ENCODE measurements around the gene RBMS1.
"Not testable (repeated sequence)": the region's sequence is repeated elsewhere in the genome, so short reads cannot be mapped to it uniquely, and the experiment has no call there.

Gene RBMS1

DNA sequence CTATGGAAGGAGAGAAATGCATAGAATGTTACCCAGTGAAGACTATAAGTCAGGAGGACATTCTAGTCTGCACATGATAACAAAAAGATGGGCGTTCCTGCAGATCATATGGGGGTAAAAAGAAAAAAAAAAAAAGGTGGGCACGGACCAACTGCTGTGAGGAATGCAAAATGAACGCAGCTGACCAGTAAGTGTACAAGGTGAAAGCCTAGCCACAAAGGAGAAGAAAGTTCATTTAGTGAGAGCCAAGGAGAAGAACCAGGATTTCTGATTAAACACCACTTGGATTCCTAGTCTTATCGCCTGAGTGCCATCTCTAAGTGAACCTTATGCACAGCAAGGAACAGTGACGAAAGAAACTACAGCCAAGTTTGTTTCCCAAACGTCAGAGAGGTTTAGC lies 26.5 kb downstream of the RBMS1 start:
- DNase-seq: no peak

DNA sequence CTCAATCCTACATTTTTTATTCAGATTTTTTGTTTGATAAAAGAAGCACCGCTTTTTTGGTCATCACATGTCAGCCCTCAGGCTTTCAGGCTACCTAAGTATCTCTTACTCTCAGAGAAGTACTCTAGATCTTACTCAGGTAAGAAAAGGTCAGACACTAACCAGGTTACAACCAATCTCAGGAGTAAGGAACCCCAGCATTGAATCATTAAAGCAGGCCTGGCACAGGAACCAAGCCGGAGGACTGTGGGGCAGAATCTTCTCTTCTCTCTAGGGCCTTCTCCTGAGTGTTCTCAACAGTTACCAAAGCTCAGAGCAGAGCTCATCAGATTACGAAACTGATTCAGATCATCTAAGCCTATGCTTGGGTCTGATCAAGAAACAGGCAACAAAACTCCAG lies 28.2 kb downstream of the RBMS1 start:
- no peak for DNase-seq

DNA sequence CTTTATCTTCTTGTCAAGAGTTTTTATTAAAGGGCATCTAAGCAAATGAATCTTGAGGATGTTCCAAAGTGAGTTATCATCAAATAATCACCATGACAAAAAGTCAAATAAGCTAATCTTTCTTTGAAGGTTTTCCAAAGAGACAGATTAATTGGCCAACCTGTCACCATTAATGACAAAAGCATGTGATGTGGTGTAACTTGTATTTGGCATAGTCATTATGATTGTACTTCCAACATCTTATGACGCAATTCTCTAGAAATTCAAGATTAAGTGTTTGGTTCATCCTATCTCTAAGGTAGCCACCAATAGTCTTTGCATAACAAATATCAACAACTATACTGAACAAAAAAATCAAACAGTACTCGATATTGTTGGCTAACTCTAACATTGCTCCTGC lies 28.6 kb downstream of the RBMS1 start:
- DNase-seq: no peak

DNA sequence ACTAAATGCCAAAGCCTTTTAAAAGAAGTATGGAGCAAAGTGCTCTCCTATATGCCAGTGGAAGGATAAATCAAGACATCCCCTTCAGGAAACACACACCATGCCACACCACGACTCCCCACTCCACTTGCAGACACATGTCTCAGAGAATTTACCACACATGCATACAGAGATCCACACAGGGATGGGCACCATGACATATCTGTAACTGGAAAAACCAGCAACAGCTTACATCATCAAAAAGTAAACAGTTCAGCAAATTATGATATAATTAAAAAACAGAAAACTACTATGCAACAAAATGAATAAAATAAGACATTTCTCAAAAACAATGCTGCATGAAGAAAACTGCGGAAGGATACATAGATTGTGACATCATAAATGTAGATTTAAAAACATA lies 29.6 kb downstream of the RBMS1 start:
- DNase-seq: no peak

DNA sequence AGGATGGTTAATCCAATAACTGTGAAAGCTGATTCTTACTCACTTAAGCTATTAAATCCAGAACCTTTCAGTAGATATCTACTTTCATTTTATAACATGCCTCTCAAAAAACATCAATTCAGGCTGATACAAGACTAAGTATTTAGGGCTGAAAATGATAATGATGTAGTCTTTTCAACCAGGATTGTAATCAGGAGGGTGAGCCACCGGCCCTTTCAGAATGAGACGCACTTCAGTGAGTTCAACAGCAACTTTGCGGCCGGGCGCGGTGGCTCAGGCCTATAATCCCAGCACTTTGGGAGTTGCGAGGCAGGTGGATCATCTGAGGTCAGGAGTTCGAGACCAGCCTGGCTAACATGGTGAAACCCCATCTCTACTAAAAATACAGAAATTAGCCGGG lies 30.4 kb downstream of the RBMS1 start:
- DNase-seq: no peak

DNA sequence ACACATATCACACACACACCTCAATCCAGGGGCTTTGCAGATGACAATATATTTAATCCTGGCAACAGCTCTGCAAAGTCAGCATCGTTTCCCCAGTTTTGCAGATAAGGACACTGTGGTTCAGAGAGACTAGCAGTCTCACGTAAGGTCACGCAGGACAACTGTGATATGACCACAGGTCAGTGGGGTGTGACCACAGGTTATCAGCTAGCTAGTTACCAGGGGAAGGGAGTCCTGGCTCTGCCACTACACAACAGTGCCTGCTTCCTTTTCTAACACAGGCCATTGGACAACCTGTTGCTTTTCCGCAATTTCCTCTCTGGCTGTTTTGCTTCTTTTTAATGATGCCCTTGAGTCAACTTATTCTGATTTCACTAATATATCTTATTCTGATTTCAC lies 33.3 kb downstream of the RBMS1 start:
- DNase-seq: no peak

DNA sequence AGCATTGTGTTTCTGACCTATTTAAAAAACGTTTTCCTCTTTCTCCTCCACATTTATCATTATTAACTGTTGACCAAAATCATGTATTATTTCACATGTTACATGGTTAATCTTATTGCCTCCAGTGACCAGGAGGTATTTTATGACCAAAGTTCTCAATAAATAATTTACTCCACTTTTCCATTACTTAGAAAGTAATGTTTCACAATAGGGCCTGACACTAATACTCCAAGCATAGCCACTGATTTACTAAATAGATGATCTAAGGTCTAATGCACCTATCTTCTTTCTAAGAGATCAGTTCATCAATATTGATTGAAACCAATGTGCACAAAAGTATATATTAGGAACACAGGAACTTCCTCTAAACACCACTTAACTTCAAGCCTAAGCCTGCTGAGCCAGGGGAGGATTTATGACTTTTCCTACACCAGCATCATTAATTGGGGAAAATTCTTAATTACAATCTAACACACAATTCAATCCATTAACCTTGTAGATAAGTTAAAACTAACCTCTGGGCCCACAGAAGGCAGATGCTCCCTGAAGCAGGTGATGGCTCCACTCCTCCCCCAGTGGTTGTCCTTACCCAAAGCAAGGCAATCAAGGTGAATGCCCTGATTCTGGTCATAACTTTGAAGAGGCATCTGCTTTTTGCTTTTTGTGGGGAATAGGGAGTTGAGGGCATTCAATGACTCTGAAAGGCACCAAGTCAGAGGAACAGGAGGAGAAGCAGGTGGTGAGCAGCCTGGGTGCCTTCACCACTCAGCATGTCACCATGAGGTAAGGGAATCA lies 33.9 kb downstream of the RBMS1 start:
- DNase-seq: no peak

DNA sequence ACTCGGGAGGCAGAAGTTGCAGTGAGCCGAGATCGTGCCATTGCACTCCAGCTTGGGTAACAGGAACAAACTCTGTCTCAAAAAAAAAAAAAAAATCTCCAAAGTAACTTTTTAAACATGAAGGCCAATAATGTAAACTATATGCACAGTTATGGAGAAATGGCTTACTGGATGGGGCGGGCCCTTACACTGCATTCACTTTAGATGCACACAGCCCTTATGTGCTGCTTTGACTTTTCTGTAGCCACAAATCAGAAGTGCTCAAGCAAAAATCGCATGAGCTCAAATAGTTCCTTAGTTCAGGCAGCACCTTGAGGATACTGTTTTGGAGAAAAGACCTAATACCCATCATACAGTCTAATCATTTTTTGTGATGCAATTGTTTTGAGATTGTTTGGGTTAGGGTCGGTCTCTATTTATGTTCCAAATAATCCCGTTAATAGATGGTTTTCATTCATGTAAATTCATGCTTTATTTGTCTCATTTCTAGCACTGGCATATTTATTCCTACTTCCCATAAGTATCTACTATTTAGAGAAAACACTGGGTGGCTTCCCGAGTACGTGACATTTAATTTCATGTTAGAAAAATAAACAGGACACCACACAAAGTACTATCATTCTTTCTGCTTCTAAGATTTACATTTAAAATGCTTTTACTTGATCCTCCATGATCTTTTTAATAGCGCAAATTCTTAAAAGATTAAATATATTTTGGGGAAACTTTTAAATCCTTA lies 34.7 kb downstream of the RBMS1 start:
- DNase-seq: no peak

DNA sequence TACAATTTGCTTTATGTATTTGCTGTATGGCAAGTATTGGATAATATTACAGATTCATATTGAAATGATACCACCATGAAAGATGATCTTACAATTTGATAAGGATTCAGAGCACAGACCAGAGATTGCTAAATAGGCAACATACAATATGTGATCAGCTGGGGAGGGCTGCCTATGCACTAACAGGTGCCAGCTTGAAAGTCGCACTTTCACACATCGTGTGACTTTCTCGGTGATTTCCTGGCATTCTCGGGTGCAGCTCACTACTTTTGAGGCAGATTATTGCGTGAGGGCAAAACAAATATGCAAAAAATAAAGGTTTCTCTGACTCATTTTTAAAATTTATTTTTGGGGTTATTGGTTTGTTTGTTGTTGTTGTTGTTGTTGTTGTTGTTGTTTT lies 36.0 kb downstream of the RBMS1 start:
- DNase-seq: no peak

DNA sequence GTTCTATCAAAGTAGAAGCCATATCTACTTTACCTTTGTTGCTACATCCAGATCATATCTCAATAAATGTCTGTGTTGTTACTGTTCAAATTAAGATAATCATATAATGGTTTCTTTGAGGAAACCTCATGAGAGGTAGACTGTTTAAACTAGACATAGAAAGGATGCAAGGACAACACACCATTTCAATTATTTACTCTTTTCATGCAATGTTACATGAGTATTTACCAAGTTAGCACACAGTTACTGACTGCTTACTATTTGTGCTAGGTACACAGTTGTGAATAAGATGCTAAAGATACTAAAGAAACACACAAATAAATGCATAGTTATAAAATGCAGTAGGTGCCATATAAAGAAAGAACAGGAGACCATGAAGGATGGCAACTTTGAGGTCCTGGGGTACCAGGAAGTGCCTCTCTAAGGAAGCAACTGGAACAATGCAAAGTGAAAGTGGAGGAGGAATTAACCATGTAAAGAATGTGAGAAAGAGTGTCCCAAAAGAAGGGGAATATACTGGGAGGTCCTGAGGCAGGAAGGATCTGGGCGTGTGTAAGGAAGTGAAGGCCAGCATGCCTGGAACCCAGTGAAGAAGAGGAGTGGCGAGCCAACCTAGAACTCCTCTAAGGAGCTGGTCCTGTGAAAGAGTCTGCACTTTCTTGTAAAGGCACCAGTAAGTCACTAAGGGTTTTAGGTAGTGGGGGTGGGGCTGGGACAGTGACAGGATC lies 39.4 kb downstream of the RBMS1 start:
- no peak for DNase-seq

DNA sequence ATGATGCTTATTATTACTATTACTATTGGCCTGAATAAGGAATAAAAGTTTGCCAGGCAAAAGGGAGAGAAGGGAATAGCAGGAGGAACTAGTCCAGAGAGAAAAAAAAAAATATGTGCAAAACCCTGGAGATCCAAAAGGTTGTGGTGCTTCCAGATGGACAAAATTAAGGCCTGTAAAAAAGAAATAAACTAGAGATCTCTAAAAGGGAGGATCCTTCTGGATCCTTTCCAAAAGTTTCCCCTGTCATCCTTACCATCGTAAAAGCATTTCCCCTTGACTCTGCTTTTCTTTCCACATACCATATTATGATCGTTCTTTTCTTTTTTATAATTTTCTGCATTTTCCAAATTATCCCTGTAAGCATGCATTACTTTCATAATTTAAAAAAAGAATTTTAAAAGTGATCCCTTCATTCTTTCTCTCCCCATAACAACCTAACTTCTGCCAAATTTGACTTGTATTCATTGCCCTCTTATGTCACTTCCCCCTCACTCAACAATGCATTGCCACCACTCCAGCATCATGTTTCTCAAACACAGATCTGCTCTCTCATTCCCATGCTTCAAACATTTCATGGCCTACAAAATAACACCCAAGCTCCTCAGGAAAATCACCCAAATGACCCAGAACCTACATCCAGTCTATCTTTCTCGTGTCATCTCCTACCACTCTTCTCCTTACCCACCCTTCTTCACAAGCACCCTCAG lies 40.3 kb downstream of the RBMS1 start:
- DNase-seq: no peak

DNA sequence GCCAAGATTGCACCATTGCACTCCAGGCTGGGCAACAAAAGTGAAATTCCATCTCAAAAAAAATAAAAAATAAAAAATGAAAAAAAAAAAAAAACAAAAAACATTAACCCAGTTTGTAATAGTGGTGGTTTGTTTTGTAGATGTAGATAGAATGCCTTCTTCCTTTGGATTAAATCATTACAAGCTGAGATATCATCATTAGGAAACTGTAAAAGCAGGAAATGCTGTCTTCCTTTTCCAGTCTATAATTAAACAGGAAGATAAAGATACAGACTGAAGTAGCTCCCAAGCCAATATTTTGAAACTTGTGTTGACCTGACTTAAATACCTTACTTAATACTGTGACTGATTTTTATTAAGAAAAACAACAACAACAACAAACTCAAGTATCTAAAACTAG lies 43.1 kb downstream of the RBMS1 start:
- no peak for DNase-seq

DNA sequence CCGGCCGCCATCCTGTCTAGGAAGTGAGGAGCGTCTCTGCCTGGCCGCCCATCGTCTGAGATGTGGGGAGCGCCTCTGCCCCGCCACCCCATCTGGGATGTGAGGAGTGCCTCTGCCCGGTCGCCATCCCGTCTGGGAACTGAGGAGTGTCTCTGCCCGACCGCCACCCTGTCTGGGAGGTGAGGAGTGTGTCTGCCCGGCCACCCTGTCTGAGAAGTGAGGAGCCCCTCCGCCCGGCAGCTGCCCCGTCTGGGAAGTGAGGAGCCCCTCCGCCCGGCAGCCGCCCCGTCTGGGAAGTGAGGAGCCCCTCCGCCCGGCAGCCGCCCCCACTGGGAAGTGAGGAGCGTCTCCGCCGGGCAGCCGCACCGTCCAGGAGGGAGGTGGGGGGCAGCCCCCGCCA lies 44.8 kb downstream of the RBMS1 start:
- DNase-seq: not testable (repeated sequence)

DNA sequence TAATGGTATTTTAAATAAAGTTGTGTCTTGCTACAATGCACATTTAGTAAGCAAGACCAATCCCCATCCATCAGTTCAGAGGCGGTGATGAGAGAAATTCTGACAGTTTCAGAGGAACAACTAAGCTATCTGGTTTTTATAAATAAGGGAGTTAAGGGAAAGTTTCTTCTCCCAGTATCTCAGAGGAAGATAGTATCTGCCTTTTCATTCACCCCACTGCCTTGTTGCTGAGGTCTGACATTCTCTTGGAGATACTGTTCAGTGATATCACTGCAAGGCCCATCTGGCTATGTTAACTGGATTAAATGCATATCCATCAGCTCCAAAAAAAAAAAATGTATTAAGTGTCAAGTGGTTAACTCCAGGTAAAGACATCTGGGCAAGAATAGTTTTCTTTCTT lies 47.9 kb downstream of the RBMS1 start:
- no peak for DNase-seq

DNA sequence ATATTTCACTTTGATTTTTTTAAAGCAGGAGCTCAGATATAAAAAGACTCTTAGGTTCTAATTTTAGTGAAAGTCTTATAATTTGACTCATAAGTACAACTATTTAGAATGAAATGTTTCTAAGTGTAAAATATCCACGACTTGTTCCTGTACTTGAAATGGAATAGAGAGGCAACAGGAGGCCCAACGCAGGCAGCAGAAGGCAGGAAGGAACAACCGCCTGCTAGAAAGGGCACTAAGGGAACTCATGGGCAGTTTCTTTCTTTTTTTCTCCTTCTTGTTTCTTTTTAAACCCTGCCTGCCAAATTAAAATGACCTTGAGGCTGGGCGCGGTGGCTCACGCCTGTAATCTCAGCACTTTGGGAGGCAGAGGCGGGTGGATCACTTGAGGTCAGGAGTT lies 51.0 kb downstream of the RBMS1 start:
- DNase-seq: no peak

DNA sequence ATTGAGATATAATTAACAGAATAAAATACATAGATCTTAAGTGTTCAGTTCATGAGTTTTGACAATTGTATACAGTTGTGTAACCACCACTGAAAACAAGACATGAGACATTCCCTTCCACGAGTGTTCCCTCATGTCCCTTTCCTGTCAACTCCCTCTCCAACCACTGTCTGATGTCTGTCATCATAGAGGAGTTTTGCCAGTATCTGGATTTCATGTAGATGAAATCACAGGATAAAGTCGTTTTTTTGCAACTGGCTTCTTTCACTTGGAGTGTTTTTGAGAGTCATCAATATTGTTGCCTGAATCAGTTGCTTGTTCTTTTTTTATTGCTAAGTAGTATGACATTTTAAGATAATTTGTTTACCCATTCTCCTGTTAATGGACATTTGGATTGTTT lies 52.7 kb downstream of the RBMS1 start:
- DNase-seq: no peak

DNA sequence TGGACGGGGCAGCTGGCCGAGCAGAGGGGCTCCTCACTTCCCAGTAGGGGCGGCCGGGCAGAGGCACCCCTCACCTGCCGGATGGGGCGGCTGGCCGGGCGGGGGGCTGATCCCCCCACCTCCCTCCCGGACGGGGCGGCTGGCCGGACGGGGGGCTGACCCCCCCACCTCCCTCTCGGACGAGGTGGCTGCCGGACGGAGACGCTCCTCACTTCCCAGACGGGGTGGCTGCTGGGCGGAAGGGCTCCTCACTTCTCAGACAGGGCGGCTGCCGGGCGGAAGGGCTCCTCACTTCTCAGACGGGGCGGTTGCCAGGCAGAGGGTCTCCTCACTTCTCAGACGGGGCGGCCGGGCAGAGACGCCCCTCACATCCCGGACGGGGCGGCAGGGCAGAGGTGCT lies 54.6 kb downstream of the RBMS1 start:
- not testable (repeated sequence) for DNase-seq

DNA sequence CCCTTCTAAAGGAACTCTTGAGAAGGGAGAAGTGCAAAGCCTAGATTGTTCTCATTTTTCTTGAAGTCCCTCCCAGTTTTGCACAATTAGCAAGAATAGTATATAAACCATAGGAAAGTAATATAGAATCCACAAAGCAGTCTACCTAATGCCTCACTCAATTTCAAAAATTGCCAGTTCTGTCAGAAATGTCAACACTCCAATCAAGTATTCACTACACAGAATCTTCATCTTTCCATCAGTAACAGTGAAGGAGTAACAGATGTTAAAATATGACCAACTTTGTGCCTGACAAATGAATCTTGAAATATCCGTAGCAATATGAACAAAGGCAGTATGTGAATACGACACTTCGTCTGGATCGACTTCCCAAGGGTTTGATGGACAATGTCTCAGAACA lies 56.3 kb downstream of the RBMS1 start:
- no peak for DNase-seq

DNA sequence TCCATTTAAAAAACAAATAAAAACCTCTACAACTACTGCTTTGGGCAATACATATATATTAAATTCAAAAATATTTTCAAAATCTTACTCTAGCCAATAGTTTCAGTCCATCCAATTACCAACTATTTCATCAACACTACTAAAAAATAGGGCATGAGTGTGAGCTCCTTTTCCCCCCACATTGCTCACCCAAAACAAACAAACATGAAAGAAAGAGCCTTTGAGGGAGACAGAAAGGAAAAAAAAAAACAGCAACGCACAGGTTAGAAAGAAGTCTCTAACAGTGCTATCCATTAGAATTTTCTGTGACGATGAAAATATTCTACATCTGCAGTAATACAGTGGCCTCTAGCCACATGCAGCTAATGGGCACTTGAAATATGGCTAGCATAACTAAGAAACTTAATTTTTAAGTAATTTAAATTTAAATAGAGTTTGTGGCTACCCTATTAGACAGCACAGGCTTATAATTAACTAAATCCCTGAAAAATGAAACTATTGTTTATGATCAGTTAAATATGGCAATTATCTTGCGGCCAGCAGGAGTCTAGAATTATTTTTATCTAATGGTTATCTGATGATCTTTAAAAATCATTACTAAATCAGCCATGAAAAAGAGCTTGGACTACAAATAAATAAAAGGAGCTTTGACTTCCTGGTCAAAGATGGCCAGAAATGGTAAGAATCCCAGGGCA lies 59.2 kb downstream of the RBMS1 start:
- DNase-seq: no peak

DNA sequence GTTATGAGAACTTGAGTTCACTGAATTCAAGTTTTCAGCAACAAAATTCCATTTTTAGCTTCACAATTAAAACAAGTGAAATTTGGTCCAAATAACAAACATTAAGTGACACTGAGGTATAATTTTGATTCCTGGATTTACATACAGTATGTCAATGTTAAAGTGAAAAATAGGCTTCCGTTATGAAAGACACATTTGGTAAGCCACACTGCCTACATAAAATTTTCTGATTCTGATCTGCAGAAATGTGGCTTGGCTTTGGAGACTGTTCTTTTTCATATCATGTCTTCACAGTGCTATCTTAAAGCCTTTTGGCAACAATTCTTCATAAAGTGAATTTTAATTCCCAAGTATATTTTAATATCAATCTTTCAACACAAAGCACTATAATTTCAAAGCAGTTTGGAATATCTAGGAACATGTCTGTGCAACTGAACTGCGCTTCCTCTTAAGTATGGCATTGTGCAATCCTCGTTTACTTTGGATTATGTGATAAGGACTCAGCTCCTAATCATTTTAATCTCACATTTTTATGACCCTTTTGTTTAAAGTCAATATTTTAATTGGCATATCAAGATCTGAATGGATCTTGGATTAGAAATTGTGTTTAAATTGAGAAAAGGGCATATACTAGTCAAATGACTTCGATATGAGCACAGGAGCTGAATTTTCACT lies 60.0 kb downstream of the RBMS1 start:
- DNase-seq: no peak

DNA sequence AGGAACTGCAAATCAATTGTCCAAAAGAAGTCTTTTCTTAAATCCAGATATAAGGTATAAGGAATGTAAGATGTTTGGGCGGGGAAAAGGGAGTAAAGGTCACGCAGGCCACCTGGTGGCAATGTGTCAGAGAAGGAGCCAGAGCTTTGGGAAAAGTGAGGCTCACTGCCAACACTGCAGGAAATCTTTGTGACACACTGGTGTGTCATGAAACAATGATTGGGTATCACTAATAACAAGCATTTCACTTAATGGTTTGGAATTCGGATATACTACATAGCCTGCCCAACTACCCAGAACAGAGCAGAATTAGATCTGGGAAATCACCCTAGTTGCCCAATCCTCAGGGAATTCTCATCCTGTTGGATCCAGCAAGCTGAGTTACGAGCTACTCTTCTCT lies 61.0 kb downstream of the RBMS1 start:
- DNase-seq: no peak

DNA sequence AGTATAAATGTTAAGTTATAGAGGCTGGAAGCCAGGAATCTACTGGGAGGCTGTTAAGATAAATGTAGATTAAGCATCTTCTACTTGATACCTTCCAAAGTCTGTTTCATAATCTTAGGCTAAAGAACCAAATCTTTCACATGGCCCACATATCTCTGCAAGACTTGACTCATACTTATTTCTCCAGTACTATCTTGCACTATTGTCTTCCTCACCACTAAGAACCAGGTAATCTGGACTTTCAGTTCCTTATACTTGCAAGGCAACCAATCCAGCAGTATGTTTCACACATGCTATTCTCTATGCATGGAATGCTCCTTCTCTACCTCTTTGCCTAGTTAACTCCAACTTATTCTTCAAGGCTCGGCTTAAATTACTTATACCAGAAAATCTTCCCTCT lies 62.2 kb downstream of the RBMS1 start:
- no peak for DNase-seq
